ENCODE measurements around the gene CPNE2.

The CPNE2 gene

GRCh38 chr16:57125969-57126368 is 33.6 kb downstream of the CPNE2 start:
- Histone ChIP-seq H3K27me3 (ENCODE audit: control insufficient read depth, insufficient read depth, low read length) (no peaks in the 10 kb centered on the region), H3K9me3 (ENCODE audit: control insufficient read depth, insufficient read depth, low read length) (no peaks in the 10 kb centered on the region), H3K36me3 (ENCODE audit: control insufficient read depth, insufficient read depth, low read length) (no peaks in the 10 kb centered on the region; the same call in 1 of the 2 replicates), H3K4me1 (ENCODE audit: control insufficient read depth, insufficient read depth, low read length) (no peaks in the 10 kb centered on the region), H3K27ac (ENCODE audit: low read length) (no peak overlapping the region), H3K4me3 (ENCODE audit: low read length) (no peak overlapping the region)
- WGBS (ENCODE audit: insufficient coverage, insufficient read length), result no CpG with 5 or more reads among the region's 4 CpGs
- no peak for DNase-seq (ENCODE audit: low read depth, low spot score)

- WGBS (ENCODE audit: insufficient coverage, insufficient read length), result no CpG with 5 or more reads among the region's 4 CpGs
- Histone ChIP-seq H3K4me3 (ENCODE audit: low read length) (no peak overlapping the region), H3K4me1 (ENCODE audit: control insufficient read depth, insufficient read depth, low read length) (no peaks in the 10 kb centered on the region), H3K9me3 (ENCODE audit: control insufficient read depth, insufficient read depth, low read length) (no peaks in the 10 kb centered on the region), H3K27ac (ENCODE audit: low read length) (no peak overlapping the region), H3K36me3 (ENCODE audit: control insufficient read depth, insufficient read depth, low read length) (no peaks in the 10 kb centered on the region; the same call in 1 of the 2 replicates), H3K27me3 (ENCODE audit: control insufficient read depth, insufficient read depth, low read length) (no peaks in the 10 kb centered on the region)
- no peak for DNase-seq (ENCODE audit: low read depth, low spot score)
Observed at GRCh38 chr16:57126411-57126810, 34.0 kb downstream of the CPNE2 start.

GRCh38 chr16:57127037-57127763 is 34.8 kb downstream of the CPNE2 start:
- H3K27ac ChIP-seq (ENCODE audit: low read length), result no peak overlapping the region
- no peak overlapping the region for H3K4me3 ChIP-seq (ENCODE audit: low read length)
- WGBS (ENCODE audit: insufficient coverage, insufficient read length), result no CpG with 5 or more reads among the region's 5 CpGs
- H3K4me1 ChIP-seq (ENCODE audit: control insufficient read depth, insufficient read depth, low read length), result no peaks in the 10 kb centered on the region
- no peak for DNase-seq (ENCODE audit: low read depth, low spot score)
- H3K36me3 ChIP-seq (ENCODE audit: control insufficient read depth, insufficient read depth, low read length), result no peaks in the 10 kb centered on the region; the same call in 1 of the 2 replicates
- no peaks in the 10 kb centered on the region for H3K27me3 ChIP-seq (ENCODE audit: control insufficient read depth, insufficient read depth, low read length)
- no peaks in the 10 kb centered on the region for H3K9me3 ChIP-seq (ENCODE audit: control insufficient read depth, insufficient read depth, low read length)

DNA sequence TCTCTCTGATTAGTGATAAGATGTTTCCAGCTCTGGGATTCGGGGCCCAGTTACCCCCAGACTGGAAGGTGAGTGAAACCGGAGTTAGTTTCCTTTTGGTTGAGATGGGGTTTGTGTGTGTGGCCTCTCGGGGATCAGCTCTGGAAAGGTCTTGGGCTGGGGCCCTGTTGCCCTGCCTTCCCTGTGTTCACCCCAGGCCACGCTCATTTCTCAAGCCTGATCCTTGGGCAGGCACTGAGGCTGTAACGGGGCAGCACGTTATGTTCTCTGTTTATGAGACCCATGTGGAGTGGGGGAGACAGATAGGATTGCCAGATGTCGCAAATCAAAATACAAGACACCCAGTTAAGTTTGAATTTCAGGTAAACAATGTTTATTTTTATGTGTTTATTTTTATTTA is 35.5 kb downstream of the CPNE2 start:
- no peak overlapping the region for H3K4me3 ChIP-seq (ENCODE audit: low read length)
- H3K27me3 ChIP-seq (ENCODE audit: control insufficient read depth, insufficient read depth, low read length), result no peaks in the 10 kb centered on the region
- H3K27ac ChIP-seq (ENCODE audit: low read length), result no peak overlapping the region
- no peak for DNase-seq (ENCODE audit: low read depth, low spot score)
- H3K9me3 ChIP-seq (ENCODE audit: control insufficient read depth, insufficient read depth, low read length), result no peaks in the 10 kb centered on the region
- no CpG with 5 or more reads among the region's 7 CpGs for WGBS (ENCODE audit: insufficient coverage, insufficient read length)
- H3K36me3 ChIP-seq (ENCODE audit: control insufficient read depth, insufficient read depth, low read length), result no peaks in the 10 kb centered on the region; the same call in 1 of the 2 replicates
- no peaks in the 10 kb centered on the region for H3K4me1 ChIP-seq (ENCODE audit: control insufficient read depth, insufficient read depth, low read length)

GRCh38 chr16:57128771-57129389 is 36.5 kb downstream of the CPNE2 start:
- H3K27me3 ChIP-seq (ENCODE audit: control insufficient read depth, insufficient read depth, low read length), result no peaks in the 10 kb centered on the region
- no peak overlapping the region for H3K4me3 ChIP-seq (ENCODE audit: low read length)
- H3K9me3 ChIP-seq (ENCODE audit: control insufficient read depth, insufficient read depth, low read length), result no peaks in the 10 kb centered on the region
- WGBS (ENCODE audit: insufficient coverage, insufficient read length), result no CpG with 5 or more reads among the region's 11 CpGs
- DNase-seq (ENCODE audit: low read depth, low spot score), result no peak
- H3K36me3 ChIP-seq (ENCODE audit: control insufficient read depth, insufficient read depth, low read length), result no peaks in the 10 kb centered on the region; the same call in 1 of the 2 replicates
- no peaks in the 10 kb centered on the region for H3K4me1 ChIP-seq (ENCODE audit: control insufficient read depth, insufficient read depth, low read length)
- no peak overlapping the region for H3K27ac ChIP-seq (ENCODE audit: low read length)

- Histone ChIP-seq H3K27me3 (ENCODE audit: control insufficient read depth, insufficient read depth, low read length) (no peaks in the 10 kb centered on the region), H3K36me3 (ENCODE audit: control insufficient read depth, insufficient read depth, low read length) (no peaks in the 10 kb centered on the region; the same call in 1 of the 2 replicates), H3K27ac (ENCODE audit: low read length) (no peak overlapping the region), H3K9me3 (ENCODE audit: control insufficient read depth, insufficient read depth, low read length) (no peaks in the 10 kb centered on the region), H3K4me3 (ENCODE audit: low read length) (no peak overlapping the region), H3K4me1 (ENCODE audit: control insufficient read depth, insufficient read depth, low read length) (no peaks in the 10 kb centered on the region)
- DNase-seq (ENCODE audit: low read depth, low spot score), result no peak
- WGBS (ENCODE audit: insufficient coverage, insufficient read length), result no CpG with 5 or more reads among the region's 6 CpGs
Observed at GRCh38 chr16:57130950-57131321, 38.6 kb downstream of the CPNE2 start.

- DNase-seq (ENCODE audit: low read depth, low spot score), result no peak
- no peak overlapping the region for H3K4me3 ChIP-seq (ENCODE audit: low read length)
- no CpG with 5 or more reads among the region's 17 CpGs for WGBS (ENCODE audit: insufficient coverage, insufficient read length)
- H3K9me3 ChIP-seq (ENCODE audit: control insufficient read depth, insufficient read depth, low read length), result no peaks in the 10 kb centered on the region
- H3K4me1 ChIP-seq (ENCODE audit: control insufficient read depth, insufficient read depth, low read length), result no peaks in the 10 kb centered on the region
- no peaks in the 10 kb centered on the region for H3K27me3 ChIP-seq (ENCODE audit: control insufficient read depth, insufficient read depth, low read length)
- no peaks in the 10 kb centered on the region; the same call in 1 of the 2 replicates for H3K36me3 ChIP-seq (ENCODE audit: control insufficient read depth, insufficient read depth, low read length)
- no peak overlapping the region for H3K27ac ChIP-seq (ENCODE audit: low read length)
Observed at GRCh38 chr16:57131351-57131970, 39.1 kb downstream of the CPNE2 start.

GRCh38 chr16:57132470-57132869 is 40.1 kb downstream of the CPNE2 start:
- no peak overlapping the region for H3K4me3 ChIP-seq (ENCODE audit: low read length)
- no peaks in the 10 kb centered on the region for H3K4me1 ChIP-seq (ENCODE audit: control insufficient read depth, insufficient read depth, low read length)
- no peak for DNase-seq (ENCODE audit: low read depth, low spot score)
- WGBS (ENCODE audit: insufficient coverage, insufficient read length), result no CpG with 5 or more reads among the region's 1 CpG
- H3K36me3 ChIP-seq (ENCODE audit: control insufficient read depth, insufficient read depth, low read length), result no peaks in the 10 kb centered on the region; the same call in 1 of the 2 replicates
- no peaks in the 10 kb centered on the region for H3K9me3 ChIP-seq (ENCODE audit: control insufficient read depth, insufficient read depth, low read length)
- no peaks in the 10 kb centered on the region for H3K27me3 ChIP-seq (ENCODE audit: control insufficient read depth, insufficient read depth, low read length)
- no peak overlapping the region for H3K27ac ChIP-seq (ENCODE audit: low read length)

- no peak for DNase-seq (ENCODE audit: low read depth, low spot score)
- H3K9me3 ChIP-seq (ENCODE audit: control insufficient read depth, insufficient read depth, low read length), result no peaks in the 10 kb centered on the region
- no peaks in the 10 kb centered on the region for H3K27me3 ChIP-seq (ENCODE audit: control insufficient read depth, insufficient read depth, low read length)
- no peaks in the 10 kb centered on the region for H3K4me1 ChIP-seq (ENCODE audit: control insufficient read depth, insufficient read depth, low read length)
- no peak overlapping the region for H3K27ac ChIP-seq (ENCODE audit: low read length)
- H3K36me3 ChIP-seq (ENCODE audit: control insufficient read depth, insufficient read depth, low read length), result no peaks in the 10 kb centered on the region; the same call in 1 of the 2 replicates
- no CpG with 5 or more reads among the region's 4 CpGs for WGBS (ENCODE audit: insufficient coverage, insufficient read length)
- H3K4me3 ChIP-seq (ENCODE audit: low read length), result no peak overlapping the region
Observed at GRCh38 chr16:57133031-57133430, 40.6 kb downstream of the CPNE2 start.

DNA sequence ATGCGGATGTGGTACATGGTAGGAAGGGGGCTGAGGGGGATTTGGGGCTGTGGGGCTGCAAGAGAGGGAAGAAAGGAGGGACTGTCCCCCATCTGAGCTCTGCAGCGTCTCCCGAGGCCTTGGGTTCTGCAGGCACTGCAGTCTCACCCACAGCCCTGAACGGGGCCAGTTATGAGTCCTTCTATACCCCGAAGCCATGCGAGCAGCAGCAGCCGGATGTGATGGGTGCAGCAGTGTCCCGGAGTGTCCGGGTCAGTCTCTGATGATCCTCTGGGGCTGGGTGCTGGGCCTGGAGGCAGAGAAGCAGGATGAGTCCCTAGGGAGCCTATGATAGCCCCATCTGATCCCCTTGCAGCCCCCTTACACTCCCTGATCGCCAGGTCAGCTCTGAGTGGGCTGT is 41.5 kb downstream of the CPNE2 start:
- Histone ChIP-seq H3K4me3 (ENCODE audit: low read length) (no peak overlapping the region), H3K27me3 (ENCODE audit: control insufficient read depth, insufficient read depth, low read length) (no peaks in the 10 kb centered on the region), H3K4me1 (ENCODE audit: control insufficient read depth, insufficient read depth, low read length) (no peaks in the 10 kb centered on the region), H3K36me3 (ENCODE audit: control insufficient read depth, insufficient read depth, low read length) (no peaks in the 10 kb centered on the region; the same call in 1 of the 2 replicates), H3K9me3 (ENCODE audit: control insufficient read depth, insufficient read depth, low read length) (no peaks in the 10 kb centered on the region), H3K27ac (ENCODE audit: low read length) (no peak overlapping the region)
- no CpG with 5 or more reads among the region's 10 CpGs for WGBS (ENCODE audit: insufficient coverage, insufficient read length)
- DNase-seq (ENCODE audit: low read depth, low spot score), result no peak
